Neural cell (in vitro differentiated cells): ENCODE measurements around the gene UGT1A4. TPM values are rescaled to one million over a fixed set of nuclear protein-coding genes. Genes with fewer than 3 reads are reported as not detected.

ENCODE experiments used
- H2AFZ ChIP-seq: fragments of 200-600, 300-800 bp; sonication (generic), shearing (Covaris generic); 2 replicates; pipeline ENCODE4 v1.6.0; 2014; ENCODE audit warnings: low read depth, mild to moderate bottlenecking, antibody characterized with exemption, low read length, moderate library complexity
- H3F3A ChIP-seq: fragments of 200-600 bp; shearing (Covaris generic); 2 replicates; pipeline ENCODE4 v1.6.1; 2016; ENCODE audit warnings: mild to moderate bottlenecking, moderate library complexity, mixed read lengths, antibody characterized with exemption, low read length; ENCODE audit not compliant: insufficient read depth, poor library complexity, severe bottlenecking
- H3K27ac ChIP-seq: fragments of 200-600, 300-800 bp; sonication (generic), shearing (Covaris generic); 2 replicates; pipeline ENCODE4 v1.5.1; 2014; ENCODE audit warnings: mild to moderate bottlenecking, low read length, moderate library complexity
- H3K27me3 ChIP-seq: fragments of 300-800, 200-600 bp; sonication (generic), shearing (Covaris generic); 2 replicates; pipeline ENCODE4 v1.6.0; 2014; ENCODE audit warnings: mild to moderate bottlenecking, low read depth, low read length, moderate library complexity; ENCODE audit not compliant: insufficient read depth
- H3K36me3 ChIP-seq: fragments of 300-800, 200-600 bp; sonication (generic), shearing (Covaris generic); 2 replicates; pipeline ENCODE4 v1.5.1; 2014; ENCODE audit warnings: mild to moderate bottlenecking, antibody characterized with exemption, low read length, moderate library complexity; ENCODE audit not compliant: insufficient read depth
- H3K4me2 ChIP-seq: fragments of 300-800, 200-600 bp; sonication (generic), shearing (Covaris generic); 2 replicates; pipeline ENCODE4 v1.6.0; 2014; ENCODE audit warnings: mild to moderate bottlenecking, low read length
- H3K4me3 ChIP-seq: fragments of 300-800, 200-600 bp; sonication (generic), shearing (Covaris generic); 2 replicates; pipeline ENCODE4 v1.5.1; 2014; ENCODE audit warnings: mild to moderate bottlenecking, low read length, moderate library complexity
- H3K79me2 ChIP-seq: fragments of 200-600 bp; shearing (Covaris generic); replicated peaks from 2 replicates; pipeline ENCODE4 v1.6.0; 2014; ENCODE audit warnings: mild to moderate bottlenecking, low read length, moderate library complexity; ENCODE audit not compliant: insufficient read depth
- H3K9ac ChIP-seq: fragments of 300-800, 200-600 bp; sonication (generic), shearing (Covaris generic); 2 replicates; pipeline ENCODE4 v1.6.1; 2016; ENCODE audit warnings: mild to moderate bottlenecking, low read length, mixed read lengths
- H3K9me2 ChIP-seq: fragments of 200-600 bp; shearing (Covaris generic); 2 replicates; pipeline ENCODE4 v1.6.1; 2016; ENCODE audit warnings: mild to moderate bottlenecking, low read length, mixed read lengths; ENCODE audit not compliant: insufficient read depth
- H3K9me3 ChIP-seq: fragments of 200-600, 300-800 bp; sonication (generic), shearing (Covaris generic); 2 replicates; pipeline ENCODE4 v1.6.1; 2016; ENCODE audit warnings: mild to moderate bottlenecking, mixed run types, low read length, moderate library complexity, mixed read lengths
- H4K20me1 ChIP-seq: fragments of 200-600 bp; shearing (Covaris generic); 2 replicates; pipeline ENCODE4 v1.6.1; 2016; ENCODE audit warnings: mild to moderate bottlenecking, mixed run types; ENCODE audit not compliant: insufficient read depth
- EP300 ChIP-seq: fragments of 450-650 bp; conservative IDR thresholded peaks from 2 replicates; pipeline ENCODE4 v1.6.1; 2014; ENCODE audit warnings: antibody characterized with exemption, mild to moderate bottlenecking, moderate library complexity; ENCODE audit not compliant: poor library complexity, severe bottlenecking
- EZH2 ChIP-seq: fragments of 200-600, 300-800 bp; shearing (Covaris generic), sonication (generic); IDR thresholded peaks from 2 replicates; pipeline ENCODE4 v1.6.1; 2014; ENCODE audit warnings: antibody characterized with exemption, low read length, borderline replicate concordance, mild to moderate bottlenecking; ENCODE audit not compliant: insufficient read depth, poor library complexity, severe bottlenecking
- MXI1 ChIP-seq: fragments of 450-650 bp; conservative IDR thresholded peaks from 2 replicates; pipeline ENCODE4 v1.6.1; 2014; ENCODE audit warnings: antibody characterized with exemption, mild to moderate bottlenecking; ENCODE audit not compliant: poor library complexity, severe bottlenecking
- POLR2AphosphoS5 ChIP-seq: IDR thresholded peaks from 2 replicates; pipeline ENCODE4 v1.6.1; 2012
- RAD21 ChIP-seq: fragments of 450-650 bp; conservative IDR thresholded peaks from 2 replicates; pipeline ENCODE4 v1.6.1; 2014; ENCODE audit warnings: antibody characterized with exemption, mild to moderate bottlenecking, moderate library complexity
- REST ChIP-seq: IDR thresholded peaks from 2 replicates; pipeline ENCODE4 v1.6.1; 2012; ENCODE audit warnings: borderline replicate concordance
- SMC3 ChIP-seq: fragments of 450-650 bp; conservative IDR thresholded peaks from 2 replicates; pipeline ENCODE4 v1.6.1; 2014; ENCODE audit warnings: antibody characterized with exemption, mild to moderate bottlenecking, moderate library complexity; ENCODE audit not compliant: poor library complexity
- TAF1 ChIP-seq: IDR thresholded peaks from 2 replicates; pipeline ENCODE4 v1.6.1; 2012; ENCODE audit warnings: low read depth
- polyA plus RNA-seq: library from polyadenylated mRNA; depleted of rRNA; stranded (reverse); fragments of >200 nt; gene quantifications from 2 replicates; pipeline ENCODE4 v1.2.3, GENCODE V29; 2014
- TF ChIP-seq, protein P1 (sequence below): fragments of 450-650 bp; IDR thresholded peaks from 2 replicates; pipeline ENCODE4 v1.5.1; 2014; ENCODE audit warnings: antibody characterized with exemption, mild to moderate bottlenecking, moderate library complexity; ENCODE audit not compliant: poor library complexity, severe bottlenecking

Gene UGT1A4
- polyA plus RNA-seq, 1 donor from 2014 or later, result not detected

- no peak overlapping the region for H3K9ac ChIP-seq
- no peaks in the 10 kb centered on the region for H3K9me3 ChIP-seq
- H3K9me2 ChIP-seq, result no peaks in the 10 kb centered on the region
- no peak overlapping the region for H2AFZ ChIP-seq
- H3K79me2 ChIP-seq, result no peaks in the 10 kb centered on the region
- H3K27ac ChIP-seq, result no peak overlapping the region
- H3K4me2 ChIP-seq, result no peak overlapping the region
- TF ChIP-seq EP300 (no peak), EZH2 (no peak), MXI1 (no peak), REST (no peak), SMC3 (no peak), RAD21 (no peak), POLR2AphosphoS5 (no peak), TAF1 (no peak)
- TF ChIP-seq, protein P1, sequence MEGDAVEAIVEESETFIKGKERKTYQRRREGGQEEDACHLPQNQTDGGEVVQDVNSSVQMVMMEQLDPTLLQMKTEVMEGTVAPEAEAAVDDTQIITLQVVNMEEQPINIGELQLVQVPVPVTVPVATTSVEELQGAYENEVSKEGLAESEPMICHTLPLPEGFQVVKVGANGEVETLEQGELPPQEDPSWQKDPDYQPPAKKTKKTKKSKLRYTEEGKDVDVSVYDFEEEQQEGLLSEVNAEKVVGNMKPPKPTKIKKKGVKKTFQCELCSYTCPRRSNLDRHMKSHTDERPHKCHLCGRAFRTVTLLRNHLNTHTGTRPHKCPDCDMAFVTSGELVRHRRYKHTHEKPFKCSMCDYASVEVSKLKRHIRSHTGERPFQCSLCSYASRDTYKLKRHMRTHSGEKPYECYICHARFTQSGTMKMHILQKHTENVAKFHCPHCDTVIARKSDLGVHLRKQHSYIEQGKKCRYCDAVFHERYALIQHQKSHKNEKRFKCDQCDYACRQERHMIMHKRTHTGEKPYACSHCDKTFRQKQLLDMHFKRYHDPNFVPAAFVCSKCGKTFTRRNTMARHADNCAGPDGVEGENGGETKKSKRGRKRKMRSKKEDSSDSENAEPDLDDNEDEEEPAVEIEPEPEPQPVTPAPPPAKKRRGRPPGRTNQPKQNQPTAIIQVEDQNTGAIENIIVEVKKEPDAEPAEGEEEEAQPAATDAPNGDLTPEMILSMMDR, result no peak
- H3K27me3 ChIP-seq, result no peaks in the 10 kb centered on the region
- H3F3A ChIP-seq, result no peaks in the 10 kb centered on the region
- H3K4me3 ChIP-seq, result no peak overlapping the region
- H3K36me3 ChIP-seq, result no peaks in the 10 kb centered on the region
- no peaks in the 10 kb centered on the region for H4K20me1 ChIP-seq
These were observed 45.7 kb downstream of the UGT1A4 start for GRCh38 chr2:233764264-233764663.

DNA sequence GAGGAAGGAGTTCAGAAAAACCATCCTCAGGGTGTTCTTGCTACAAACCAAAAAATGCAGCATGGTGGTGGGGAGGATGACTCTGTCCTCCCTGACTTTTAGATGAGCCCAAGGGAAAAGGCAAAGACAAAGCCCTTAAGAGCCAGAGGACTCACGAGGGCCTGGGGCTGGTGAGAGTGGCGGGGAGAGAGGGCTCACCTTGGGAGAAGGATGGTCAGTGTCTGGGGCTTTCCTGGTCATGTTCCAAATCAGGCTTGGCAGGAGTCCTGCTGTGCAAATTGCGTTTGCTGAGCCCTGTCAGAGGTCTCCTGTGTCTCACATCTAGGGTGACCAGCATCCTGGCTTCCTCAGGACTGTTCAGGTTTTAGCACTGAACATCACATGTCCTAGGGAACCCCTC is 46.2 kb downstream of the UGT1A4 start:
- Histone ChIP-seq H3K9me2 (no peaks in the 10 kb centered on the region), H3K9me3 (no peaks in the 10 kb centered on the region), H2AFZ (no peak overlapping the region), H3K4me3 (no peak overlapping the region), H3K36me3 (no peaks in the 10 kb centered on the region), H4K20me1 (no peaks in the 10 kb centered on the region), H3K9ac (no peak overlapping the region), H3K27me3 (no peaks in the 10 kb centered on the region), H3F3A (no peaks in the 10 kb centered on the region), H3K4me2 (no peak overlapping the region), H3K79me2 (no peaks in the 10 kb centered on the region), H3K27ac (no peak overlapping the region)
- TF ChIP-seq TAF1 (no peak), SMC3 (no peak), EZH2 (no peak), MXI1 (no peak), POLR2AphosphoS5 (no peak), RAD21 (no peak), REST (no peak), EP300 (no peak)
- TF ChIP-seq, protein P1, result no peak
